Prostate gland (tissue), 2 donors: ENCODE data around the gene CD40. TPM values are rescaled to one million over a fixed set of nuclear protein-coding genes. Genes with fewer than 3 reads are reported as not detected.

Experiments
- DNase-seq: peaks from one replicate; pipeline ENCODE4 v3.0.0-alpha.2; 2019; ENCODE audit warnings: low spot score
- H3K27ac ChIP-seq, 2 donors: fragments of 200-600 bp; sonication (generic); 2 replicates each; pipeline ENCODE4 v1.5.1; 2017 to 2019
- H3K27me3 ChIP-seq: fragments of 200-600 bp; sonication (generic); replicated peaks from 2 replicates; pipeline ENCODE4 v1.5.1; 2019; ENCODE audit not compliant: insufficient read depth
- H3K36me3 ChIP-seq, 2 donors: fragments of 200-600 bp; sonication (generic); 1 replicate in 1 of 2; 2 replicates in 1 of 2; pipeline versions ENCODE4 v1.5.1 to v1.8.1; 2017 to 2019
- H3K4me1 ChIP-seq: fragments of 200-600 bp; sonication (generic); replicated peaks from 2 replicates; pipeline ENCODE4 v1.5.1; 2019
- H3K4me3 ChIP-seq, 2 donors: fragments of 200-600 bp; sonication (generic); 2 replicates each; pipeline ENCODE4 v1.5.1; 2017 to 2019
- H3K9me3 ChIP-seq: fragments of 200-600 bp; sonication (generic); 2 replicates; pipeline ENCODE4 v1.5.1; 2017
- POLR2A ChIP-seq: fragments of 450-650 bp; IDR thresholded peaks from one replicate; pipeline ENCODE4 v1.6.1; 2016; ENCODE audit warnings: antibody characterized with exemption, mild to moderate bottlenecking
- POLR2AphosphoS5 ChIP-seq: sonication (generic); formaldehyde crosslinking; IDR thresholded peaks from one replicate; pipeline ENCODE4 v1.6.1; 2017; ENCODE audit warnings: antibody characterized with exemption
- WGBS: methylation state at CpG from one replicate; pipeline ENCODE4 v1.1.5; 2018; 5-methylcytosine and 5-hydroxymethylcytosine counted together
- intact Hi-C: fragments of 100-400 bp; cut with DNase I; formaldehyde crosslinking; loops from one replicate; pipeline ENCODE4 v1.14.2; 2022
- total RNA-seq, 2 donors: library from RNA; depleted of rRNA; stranded (reverse); fragments of >200 nt; gene quantifications; one replicate each; pipeline ENCODE4 v1.1.0, GENCODE V29; 2016
- TF ChIP-seq, protein P1 (sequence below), 4 experiments: fragments of 200-600 bp in 2 of 4; fragments of 450-650 bp in 2 of 4; sonication (generic) in 2 of 4; IDR thresholded peaks; 1 replicate in 3 of 4; 2 replicates in 1 of 4; pipeline ENCODE4 v1.5.1; 2016 to 2019; ENCODE audit warnings: antibody characterized with exemption in 4 of 4, mild to moderate bottlenecking in 2 of 4, moderate library complexity in 2 of 4

The CD40 gene
- total RNA-seq, 2 donors from 2014 or later = 16.9 to 27.1 TPM

DNA sequence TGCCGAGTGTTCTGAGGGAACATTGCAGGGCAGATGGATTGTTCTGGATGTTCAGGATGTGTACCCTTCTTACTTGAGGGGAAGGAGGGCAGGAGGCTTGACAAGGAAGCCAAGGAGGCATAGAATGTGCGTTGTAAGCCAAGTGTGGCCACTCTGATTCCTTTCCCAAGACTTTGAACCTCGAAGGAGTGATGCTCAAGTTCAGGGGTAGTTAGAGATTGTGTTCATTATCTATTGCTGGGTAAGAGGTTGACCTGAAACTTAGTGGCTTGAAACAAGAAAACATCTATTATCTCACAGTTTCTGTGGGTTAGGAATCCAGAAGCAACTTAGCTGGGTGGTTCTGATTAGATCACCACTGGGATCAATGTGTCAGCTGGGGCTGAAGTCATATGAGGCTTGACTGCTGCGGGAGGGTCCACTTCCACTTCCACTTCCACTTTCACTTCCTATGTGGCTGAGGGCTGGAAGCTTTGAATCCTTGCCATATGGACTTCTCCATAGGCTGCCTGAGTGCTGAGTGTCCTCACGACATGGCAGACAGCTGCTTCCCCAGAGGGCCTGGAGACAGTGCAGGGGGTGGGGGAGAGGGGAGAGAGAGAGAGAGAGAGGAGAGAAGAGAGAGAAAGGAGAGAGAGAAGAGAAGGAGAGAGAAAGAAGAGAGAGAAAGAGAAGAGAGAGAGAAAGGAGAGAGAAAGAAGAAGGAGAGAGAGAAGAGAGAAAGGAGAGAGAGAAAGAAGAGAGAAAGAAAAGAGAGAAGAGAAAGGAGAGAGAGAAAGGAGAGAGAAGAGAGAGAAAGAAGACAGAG is 6.9 kb upstream of the CD40 start:
- Histone ChIP-seq H3K4me1 (no peaks in the 10 kb centered on the region), H3K27me3 (no peaks in the 10 kb centered on the region), H3K36me3 (no peaks in the 10 kb centered on the region), H3K4me3 (no peak overlapping the region), H3K9me3 (no peaks in the 10 kb centered on the region), H3K27ac (no peak overlapping the region)
- DNase-seq = no peak
- TF ChIP-seq POLR2A (no peak), POLR2AphosphoS5 (no peak)
- TF ChIP-seq, protein P1, sequence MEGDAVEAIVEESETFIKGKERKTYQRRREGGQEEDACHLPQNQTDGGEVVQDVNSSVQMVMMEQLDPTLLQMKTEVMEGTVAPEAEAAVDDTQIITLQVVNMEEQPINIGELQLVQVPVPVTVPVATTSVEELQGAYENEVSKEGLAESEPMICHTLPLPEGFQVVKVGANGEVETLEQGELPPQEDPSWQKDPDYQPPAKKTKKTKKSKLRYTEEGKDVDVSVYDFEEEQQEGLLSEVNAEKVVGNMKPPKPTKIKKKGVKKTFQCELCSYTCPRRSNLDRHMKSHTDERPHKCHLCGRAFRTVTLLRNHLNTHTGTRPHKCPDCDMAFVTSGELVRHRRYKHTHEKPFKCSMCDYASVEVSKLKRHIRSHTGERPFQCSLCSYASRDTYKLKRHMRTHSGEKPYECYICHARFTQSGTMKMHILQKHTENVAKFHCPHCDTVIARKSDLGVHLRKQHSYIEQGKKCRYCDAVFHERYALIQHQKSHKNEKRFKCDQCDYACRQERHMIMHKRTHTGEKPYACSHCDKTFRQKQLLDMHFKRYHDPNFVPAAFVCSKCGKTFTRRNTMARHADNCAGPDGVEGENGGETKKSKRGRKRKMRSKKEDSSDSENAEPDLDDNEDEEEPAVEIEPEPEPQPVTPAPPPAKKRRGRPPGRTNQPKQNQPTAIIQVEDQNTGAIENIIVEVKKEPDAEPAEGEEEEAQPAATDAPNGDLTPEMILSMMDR (IDR thresholded peaks at IDR 0.05) = no peak
- WGBS = 72% methylated on average over 5 of the region's 5 CpGs
- intact Hi-C loops = no loop called here

DNA sequence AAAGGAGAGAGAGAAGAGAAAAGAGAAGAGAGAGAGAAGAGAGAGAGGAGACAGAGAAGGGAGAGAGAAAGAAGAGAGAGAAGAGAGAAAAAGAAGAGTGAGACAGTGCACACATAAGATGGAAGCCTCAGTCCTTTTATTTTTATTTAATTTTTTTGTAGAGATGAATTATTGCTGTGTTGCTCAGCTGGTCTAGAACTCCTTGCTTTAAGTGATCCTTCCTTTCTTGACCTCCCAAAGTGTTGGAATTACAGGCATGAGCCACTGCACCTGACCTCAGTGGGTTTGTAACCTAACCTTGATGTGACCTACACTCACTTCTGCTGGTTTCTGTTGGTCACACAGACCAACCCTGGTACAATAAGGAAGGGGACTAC is 6.3 kb upstream of the CD40 start:
- H3K36me3 ChIP-seq = no peaks in the 10 kb centered on the region
- no peaks in the 10 kb centered on the region for H3K9me3 ChIP-seq
- H3K27me3 ChIP-seq = no peaks in the 10 kb centered on the region
- no peak overlapping the region for H3K4me3 ChIP-seq
- H3K4me1 ChIP-seq = no peaks in the 10 kb centered on the region
- TF ChIP-seq POLR2AphosphoS5 (no peak), POLR2A (no peak)
- TF ChIP-seq, protein P1 (IDR thresholded peaks at IDR 0.05) = no peak
- intact Hi-C loops = no loop called here
- H3K27ac ChIP-seq = no peak overlapping the region
- no peak for DNase-seq

GRCh38 chr20:46112430-46113112 is 5.5 kb upstream of the CD40 start:
- no peaks in the 10 kb centered on the region for H3K36me3 ChIP-seq
- H3K9me3 ChIP-seq = no peaks in the 10 kb centered on the region
- DNase-seq = no peak
- H3K27ac ChIP-seq = no peak overlapping the region
- no peak overlapping the region for H3K4me3 ChIP-seq
- intact Hi-C loops = no loop called here
- H3K4me1 ChIP-seq = no peaks in the 10 kb centered on the region
- 60% methylated on average over 10 of the region's 10 CpGs for WGBS
- TF ChIP-seq, protein P1 (IDR thresholded peaks at IDR 0.05) = no peak
- TF ChIP-seq POLR2A = no peak
- no peak for TF ChIP-seq POLR2AphosphoS5
- H3K27me3 ChIP-seq = no peaks in the 10 kb centered on the region

DNA sequence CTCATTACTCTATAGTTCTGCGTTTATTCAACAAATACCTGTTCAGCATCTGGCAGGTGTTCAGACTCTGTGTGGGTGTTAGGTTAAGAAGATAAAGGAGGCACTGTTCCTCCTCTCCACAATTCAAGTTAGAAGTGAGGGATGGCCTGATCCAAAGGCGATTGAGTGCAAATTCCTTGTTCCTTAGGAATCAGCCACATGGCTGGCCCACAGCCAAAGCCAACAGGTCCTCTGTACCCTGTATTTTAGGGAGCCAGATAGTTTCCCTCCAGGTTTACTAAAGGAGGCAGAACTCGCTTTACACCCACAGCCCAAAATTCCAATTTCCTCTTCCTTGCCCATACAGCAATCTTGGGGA is 5.0 kb upstream of the CD40 start:
- DNase-seq = no peak

More for the DNA sequence above, 5.0 kb upstream of the CD40 start:
- Histone ChIP-seq H3K36me3 (no peaks in the 10 kb centered on the region), H3K27ac (no peak overlapping the region), H3K9me3 (no peaks in the 10 kb centered on the region), H3K4me1 (no peaks in the 10 kb centered on the region), H3K4me3 (no peak overlapping the region), H3K27me3 (no peaks in the 10 kb centered on the region)
- TF ChIP-seq POLR2A (no peak), POLR2AphosphoS5 (no peak)
- TF ChIP-seq, protein P1 (IDR thresholded peaks at IDR 0.05) = no peak
- WGBS = 61% methylated on average over 3 of the region's 3 CpGs
- intact Hi-C loops = no loop called here
